Measurements from ENCODE around the gene SCIMP.

SCIMP gene

GRCh38 chr17:5184288-5184687, 50.4 kb downstream of the SCIMP start:
- no peak for TF ChIP-seq CTCF (IDR thresholded peaks at IDR 0.05)

GRCh38 chr17:5183410-5183793, 51.3 kb downstream of the SCIMP start:
- no peak for TF ChIP-seq CTCF (IDR thresholded peaks at IDR 0.05)

GRCh38 chr17:5182597-5183409, 51.9 kb downstream of the SCIMP start:
- TF ChIP-seq CTCF (IDR thresholded peaks at IDR 0.05) = no peak

- TF ChIP-seq CTCF (IDR thresholded peaks at IDR 0.05) = no peak
Measured at GRCh38 chr17:5181509-5182305, 53.0 kb downstream of the SCIMP start.

- no peak for TF ChIP-seq CTCF (IDR thresholded peaks at IDR 0.05)
Measured at GRCh38 chr17:5179003-5179402, 55.7 kb downstream of the SCIMP start.

- no peak for TF ChIP-seq CTCF (IDR thresholded peaks at IDR 0.05)
Measured at GRCh38 chr17:5164436-5164835, 70.2 kb downstream of the SCIMP start.
